Peyer's patch (tissue), 4 donors: ENCODE results near the gene IL20RB.

Experiments
- CTCF ChIP-seq, 6 experiments: fragments of 450-650 bp in 4 of 6; fragments of 200-600 bp in 2 of 6; sonication (generic) in 1 of 6; IDR thresholded peaks; one replicate each; pipeline ENCODE4 v1.5.1; 2017 to 2019; ENCODE audit warnings: antibody characterized with exemption in 6 of 6, mild to moderate bottlenecking in 3 of 6, moderate library complexity in 1 of 6
- POLR2A ChIP-seq, 2 donors: fragments of 450-650 bp; IDR thresholded peaks; one replicate each; pipeline ENCODE4 v1.5.1; 2017; ENCODE audit warnings: antibody characterized with exemption in 2 of 2, mild to moderate bottlenecking in 2 of 2, moderate library complexity in 2 of 2

GRCh38 chr3:136920904-136921611 lies 36.7 kb upstream of the IL20RB start:
- no peak for TF ChIP-seq CTCF (IDR thresholded peaks at IDR 0.05)
- no peak for TF ChIP-seq POLR2A (IDR thresholded peaks at IDR 0.05)
